Measurements from ENCODE around the gene IFI27L1. TPM values are rescaled to one million over a fixed set of nuclear protein-coding genes. Genes with fewer than 3 reads are reported as not detected.

The IFI27L1 gene
- total RNA-seq, 3 donors from 2014 or later (not counting 1 experiment from before 2014, with no cell fraction given): 10.1 to 15.1 (median 12.1) TPM

DNA sequence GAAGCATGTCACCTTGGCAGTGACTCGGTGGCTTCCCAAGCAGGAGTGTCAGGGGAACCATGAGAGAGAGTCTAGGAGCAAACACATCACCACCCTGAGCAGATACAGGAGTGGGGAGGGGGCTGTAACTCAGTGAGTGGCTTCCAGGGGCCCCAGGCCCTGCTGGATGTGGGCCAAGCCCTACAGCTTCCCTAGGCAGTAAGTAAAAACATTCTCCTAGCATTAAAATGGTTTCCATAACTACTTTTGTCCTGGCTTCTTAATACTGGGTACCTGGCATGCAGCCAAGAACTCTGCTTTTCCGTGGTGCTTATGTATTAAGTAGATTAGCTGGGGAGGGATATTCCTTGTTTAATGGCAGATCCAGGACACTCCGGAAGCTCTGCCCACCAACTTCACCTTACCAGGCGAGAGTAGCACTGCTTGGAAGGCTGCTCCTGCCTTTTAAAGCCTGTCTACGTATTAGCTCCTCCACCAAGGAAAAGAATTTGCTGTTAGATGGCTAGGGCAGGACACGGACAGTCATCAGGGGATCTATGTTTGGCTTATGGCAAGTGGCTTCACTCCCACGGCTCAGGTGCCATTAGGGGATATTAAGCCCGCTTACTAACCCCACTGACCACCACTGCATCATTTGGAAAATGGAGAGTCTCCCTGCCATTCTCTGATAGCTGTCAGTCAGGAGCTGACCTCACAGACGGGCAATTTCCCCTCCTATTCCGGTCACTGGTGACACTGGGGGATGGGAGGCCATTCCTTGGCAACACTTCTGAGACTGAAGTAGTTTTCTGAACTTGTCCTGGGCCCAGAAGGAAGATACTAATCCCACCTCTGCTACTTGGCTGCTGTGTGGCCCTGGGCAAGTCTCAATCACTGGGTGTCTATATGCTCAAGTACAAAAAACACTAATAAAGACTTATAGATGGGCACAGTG, 32.2 kb upstream of the IFI27L1 start:
- TF ChIP-seq, protein P1, sequence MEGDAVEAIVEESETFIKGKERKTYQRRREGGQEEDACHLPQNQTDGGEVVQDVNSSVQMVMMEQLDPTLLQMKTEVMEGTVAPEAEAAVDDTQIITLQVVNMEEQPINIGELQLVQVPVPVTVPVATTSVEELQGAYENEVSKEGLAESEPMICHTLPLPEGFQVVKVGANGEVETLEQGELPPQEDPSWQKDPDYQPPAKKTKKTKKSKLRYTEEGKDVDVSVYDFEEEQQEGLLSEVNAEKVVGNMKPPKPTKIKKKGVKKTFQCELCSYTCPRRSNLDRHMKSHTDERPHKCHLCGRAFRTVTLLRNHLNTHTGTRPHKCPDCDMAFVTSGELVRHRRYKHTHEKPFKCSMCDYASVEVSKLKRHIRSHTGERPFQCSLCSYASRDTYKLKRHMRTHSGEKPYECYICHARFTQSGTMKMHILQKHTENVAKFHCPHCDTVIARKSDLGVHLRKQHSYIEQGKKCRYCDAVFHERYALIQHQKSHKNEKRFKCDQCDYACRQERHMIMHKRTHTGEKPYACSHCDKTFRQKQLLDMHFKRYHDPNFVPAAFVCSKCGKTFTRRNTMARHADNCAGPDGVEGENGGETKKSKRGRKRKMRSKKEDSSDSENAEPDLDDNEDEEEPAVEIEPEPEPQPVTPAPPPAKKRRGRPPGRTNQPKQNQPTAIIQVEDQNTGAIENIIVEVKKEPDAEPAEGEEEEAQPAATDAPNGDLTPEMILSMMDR (IDR thresholded peaks at IDR 0.05): no peak
- H3K27me3 ChIP-seq (ENCODE audit: control insufficient read depth, insufficient read depth, low read length): no peaks in the 10 kb centered on the region
- H3K4me1 ChIP-seq (ENCODE audit: control insufficient read depth, insufficient read depth, low read length): no peaks in the 10 kb centered on the region
- 87% methylated on average over 10 of the region's 10 CpGs for WGBS (ENCODE audit: insufficient coverage)
- no peaks in the 10 kb centered on the region for H3K9me3 ChIP-seq (ENCODE audit: control insufficient read depth, insufficient read depth, low read length)
- H3K27ac Mint-ChIP-seq: peak overlapping the region in 1 of 2 donors; percentile 51
- no peak overlapping the region for H3K27ac ChIP-seq (ENCODE audit: low read length)
- no peak overlapping the region for H3K4me3 Mint-ChIP-seq
- H3K4me3 ChIP-seq (ENCODE audit: low read length): no peak overlapping the region
- H3K27me3 Mint-ChIP-seq (ENCODE audit: low read depth in 2 of 2): no peaks in the 10 kb centered on the region
- ATAC-seq (no peak), DNase-seq (peak in 1 of 2 donors; percentile 11)
- intact Hi-C loops (cut with micrococcal nuclease): no loop called here
- peaks cover under 1 to 8% of the 10 kb centered on the region in 2 donors for H3K4me1 Mint-ChIP-seq
- H3K36me3 ChIP-seq (ENCODE audit: control insufficient read depth, insufficient read depth, low read length): peaks cover 71% of the 10 kb centered on the region
- H3K9me3 Mint-ChIP-seq: no peaks in the 10 kb centered on the region
- H3K36me3 Mint-ChIP-seq: peaks cover 43% of the 10 kb centered on the region

DNA sequence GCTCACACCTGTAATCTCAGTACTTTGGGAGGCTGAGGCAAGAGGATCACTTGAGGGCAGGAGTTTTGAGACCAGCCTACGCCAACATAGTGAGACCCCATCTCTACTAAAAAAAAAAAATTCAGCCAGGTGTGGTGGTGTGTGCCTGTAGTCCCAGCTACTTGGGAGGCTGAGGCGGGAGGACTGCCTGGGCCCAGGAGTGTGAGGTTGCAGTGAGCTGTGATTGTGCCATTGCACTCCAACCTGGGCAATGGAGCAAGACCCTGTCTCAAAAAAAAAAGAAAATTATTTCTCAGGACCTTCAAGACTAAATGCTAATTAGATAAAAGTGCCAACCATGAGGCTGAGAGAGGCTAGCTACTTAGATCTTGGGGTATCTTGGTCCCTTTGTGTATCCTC, 31.5 kb upstream of the IFI27L1 start:
- WGBS (ENCODE audit: insufficient coverage): 100% methylated on average over 1 of the region's 2 CpGs
- H3K9me3 Mint-ChIP-seq: no peaks in the 10 kb centered on the region
- TF ChIP-seq, protein P1 (IDR thresholded peaks at IDR 0.05): no peak
- no peak overlapping the region for H3K27ac Mint-ChIP-seq
- ATAC-seq: no peak
- no peak overlapping the region for H3K4me3 ChIP-seq (ENCODE audit: low read length)
- no peak overlapping the region for H3K27ac ChIP-seq (ENCODE audit: low read length)
- H3K4me1 Mint-ChIP-seq: peaks cover 7 to 14% of the 10 kb centered on the region in 2 donors
- peaks cover 50% of the 10 kb centered on the region for H3K36me3 Mint-ChIP-seq
- H3K4me1 ChIP-seq (ENCODE audit: control insufficient read depth, insufficient read depth, low read length): no peaks in the 10 kb centered on the region
- no peaks in the 10 kb centered on the region for H3K9me3 ChIP-seq (ENCODE audit: control insufficient read depth, insufficient read depth, low read length)
- H3K27me3 Mint-ChIP-seq (ENCODE audit: low read depth in 2 of 2): no peaks in the 10 kb centered on the region
- H3K36me3 ChIP-seq (ENCODE audit: control insufficient read depth, insufficient read depth, low read length): peaks cover 75% of the 10 kb centered on the region
- H3K27me3 ChIP-seq (ENCODE audit: control insufficient read depth, insufficient read depth, low read length): no peaks in the 10 kb centered on the region
- intact Hi-C loops (cut with micrococcal nuclease): no loop called here
- no peak overlapping the region for H3K4me3 Mint-ChIP-seq
- no peak for DNase-seq

DNA sequence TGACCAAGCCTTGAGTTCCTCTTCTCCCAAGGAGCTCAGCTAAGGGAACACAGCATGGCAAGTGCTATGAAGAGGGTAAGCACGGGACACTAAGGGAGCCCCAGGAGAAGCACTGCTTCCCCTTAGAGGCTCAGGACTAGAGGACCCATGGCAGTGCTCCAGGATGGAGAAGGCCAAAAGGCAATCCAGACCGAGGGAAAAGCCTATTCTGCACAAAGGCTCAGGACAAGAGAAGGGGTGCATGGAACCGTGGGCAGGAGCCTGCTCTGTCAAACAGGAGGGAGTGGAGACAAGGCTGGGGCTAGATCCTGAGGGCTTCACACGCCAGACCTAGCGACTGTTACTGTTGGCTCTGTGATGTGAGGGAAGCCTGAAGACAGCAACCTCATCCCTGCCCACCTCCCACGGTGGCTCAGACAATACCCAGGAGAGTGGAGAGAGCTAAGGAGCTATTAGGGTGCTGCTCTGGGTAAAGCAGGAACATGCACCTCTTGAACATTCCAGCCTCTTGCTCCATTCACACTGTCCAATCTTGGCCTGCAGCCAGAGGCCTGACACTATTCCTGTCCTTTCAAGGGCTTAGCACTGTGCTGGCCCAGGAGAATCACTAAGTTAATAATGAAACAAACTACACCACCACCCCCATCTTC, 30.8 kb upstream of the IFI27L1 start:
- ATAC-seq: no peak

More for the DNA sequence above, 30.8 kb upstream of the IFI27L1 start:
- peaks cover 50% of the 10 kb centered on the region for H3K36me3 Mint-ChIP-seq
- TF ChIP-seq, protein P1 (IDR thresholded peaks at IDR 0.05): no peak
- Histone ChIP-seq H3K27ac (ENCODE audit: low read length) (no peak overlapping the region), H3K9me3 (ENCODE audit: control insufficient read depth, insufficient read depth, low read length) (no peaks in the 10 kb centered on the region), H3K4me1 (ENCODE audit: control insufficient read depth, insufficient read depth, low read length) (no peaks in the 10 kb centered on the region), H3K4me3 (ENCODE audit: low read length) (no peak overlapping the region), H3K27me3 (ENCODE audit: control insufficient read depth, insufficient read depth, low read length) (no peaks in the 10 kb centered on the region), H3K36me3 (ENCODE audit: control insufficient read depth, insufficient read depth, low read length) (peaks cover 82% of the 10 kb centered on the region)
- no peak overlapping the region for H3K4me3 Mint-ChIP-seq
- peaks cover 14 to 17% of the 10 kb centered on the region in 2 donors for H3K4me1 Mint-ChIP-seq
- no peak overlapping the region for H3K27ac Mint-ChIP-seq
- intact Hi-C loops (cut with micrococcal nuclease): no loop called here
- no peaks in the 10 kb centered on the region for H3K9me3 Mint-ChIP-seq
- WGBS (ENCODE audit: insufficient coverage): 96% methylated on average over 5 of the region's 6 CpGs
- H3K27me3 Mint-ChIP-seq (ENCODE audit: low read depth in 2 of 2): no peaks in the 10 kb centered on the region
- DNase-seq: peak in 1 of 2 donors; percentile 12

Data from natural killer cell (primary cell).